ENCODE measurements around the gene DHX32.

The DHX32 gene

DNA sequence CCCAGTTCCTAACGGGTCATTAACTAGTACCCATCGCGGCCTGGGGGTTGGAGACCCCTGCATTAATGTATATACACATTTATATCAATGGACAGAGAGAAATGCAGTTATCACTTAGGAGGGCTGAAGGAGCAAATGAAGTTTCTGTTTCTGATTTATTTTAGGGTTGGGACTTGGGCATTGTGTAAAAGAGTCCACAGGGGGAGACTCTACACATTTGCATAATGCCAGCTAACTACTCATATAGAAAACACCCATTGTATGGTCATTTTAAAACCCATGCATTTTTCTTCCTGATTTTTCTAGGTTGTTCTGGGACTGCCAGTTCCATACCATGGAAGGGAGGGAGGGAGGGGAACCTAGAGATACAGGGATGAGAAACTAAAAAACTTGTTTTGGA is 34.2 kb downstream of the DHX32 start:
- H4K91ac ChIP-seq (ENCODE audit: low read depth, low read length, poor library complexity): no peak overlapping the region
- DNase-seq (ENCODE audit: low spot score): no peak
- H3K9me3 ChIP-seq (replicated peaks in 1 of 2; ENCODE audit: control insufficient read depth in 2 of 2, insufficient read depth in 1 of 2, low read depth in 1 of 2, low read length in 2 of 2): no peaks in the 10 kb centered on the region
- H3K4ac ChIP-seq (ENCODE audit: low read length): no peak overlapping the region
- no peak overlapping the region for H2AFZ ChIP-seq (ENCODE audit: low read length)
- H2BK120ac ChIP-seq (ENCODE audit: low read depth, low read length): no peak overlapping the region
- no peak overlapping the region for H2BK12ac ChIP-seq (ENCODE audit: low read length)
- H3K4me1 ChIP-seq (ENCODE audit: control insufficient read depth in 2 of 2, insufficient read depth in 1 of 2, low read depth in 1 of 2, low read length in 2 of 2): no peaks in the 10 kb centered on the region
- H3K18ac ChIP-seq (ENCODE audit: low read length): no peak overlapping the region
- H2BK15ac ChIP-seq (ENCODE audit: low read length): no peak overlapping the region
- no peaks in the 10 kb centered on the region for H3K79me1 ChIP-seq (ENCODE audit: low read depth, low read length)
- H2AK5ac ChIP-seq (ENCODE audit: low read depth, low read length): no peak overlapping the region
- H4K8ac ChIP-seq (ENCODE audit: low read depth, low read length): no peak overlapping the region
- no peak overlapping the region for H2BK5ac ChIP-seq (ENCODE audit: low read length)
- no peak overlapping the region for H3K4me3 ChIP-seq (ENCODE audit: low read length in 2 of 2)
- no peak overlapping the region for H3K4me2 ChIP-seq (ENCODE audit: insufficient read depth, low read length, poor library complexity, severe bottlenecking)
- H3K27ac ChIP-seq (replicated peaks; ENCODE audit: low read length): no peak overlapping the region
- no CpG with 5 or more reads among the region's 3 CpGs for WGBS, 2 donors (ENCODE audit: extremely low coverage in 2 of 2, insufficient read length in 2 of 2, insufficient replicate concordance in 1 of 2)
- no peaks in the 10 kb centered on the region for H3K27me3 ChIP-seq (ENCODE audit: control insufficient read depth in 3 of 3, insufficient read depth in 3 of 3, low read depth in 1 of 3, low read length in 3 of 3)
- H3K14ac ChIP-seq (ENCODE audit: low read length): no peak overlapping the region
- no peak overlapping the region for H3K23ac ChIP-seq (ENCODE audit: low read depth, low read length, poor library complexity)
- H3K9ac ChIP-seq (ENCODE audit: low read depth, low read length, poor library complexity): no peak overlapping the region
- peaks cover 30 to 96% of the 10 kb centered on the region in 2 donors for H3K36me3 ChIP-seq (replicated peaks in 1 of 2; ENCODE audit: control insufficient read depth in 2 of 2, insufficient read depth in 2 of 2, low read length in 2 of 2)

- H3K79me1 ChIP-seq (ENCODE audit: low read depth, low read length): no peaks in the 10 kb centered on the region
- H3K27ac ChIP-seq (replicated peaks; ENCODE audit: low read length): no peak overlapping the region
- no peak overlapping the region for H4K8ac ChIP-seq (ENCODE audit: low read depth, low read length)
- H3K4me1 ChIP-seq (ENCODE audit: control insufficient read depth in 2 of 2, insufficient read depth in 1 of 2, low read depth in 1 of 2, low read length in 2 of 2): no peaks in the 10 kb centered on the region
- no peak for DNase-seq (ENCODE audit: low spot score)
- H2AK5ac ChIP-seq (ENCODE audit: low read depth, low read length): no peak overlapping the region
- H3K4me3 ChIP-seq (ENCODE audit: low read length in 2 of 2): no peak overlapping the region
- H3K4ac ChIP-seq (ENCODE audit: low read length): no peak overlapping the region
- no peak overlapping the region for H2BK15ac ChIP-seq (ENCODE audit: low read length)
- no peak overlapping the region for H4K91ac ChIP-seq (ENCODE audit: low read depth, low read length, poor library complexity)
- H3K4me2 ChIP-seq (ENCODE audit: insufficient read depth, low read length, poor library complexity, severe bottlenecking): no peak overlapping the region
- no peak overlapping the region for H3K18ac ChIP-seq (ENCODE audit: low read length)
- H3K36me3 ChIP-seq (replicated peaks in 1 of 2; ENCODE audit: control insufficient read depth in 2 of 2, insufficient read depth in 2 of 2, low read length in 2 of 2): peaks cover 28 to 96% of the 10 kb centered on the region in 2 donors
- WGBS, 2 donors (ENCODE audit: extremely low coverage in 2 of 2, insufficient read length in 2 of 2, insufficient replicate concordance in 1 of 2): no CpG with 5 or more reads among the region's 11 CpGs
- H3K9me3 ChIP-seq (replicated peaks in 1 of 2; ENCODE audit: control insufficient read depth in 2 of 2, insufficient read depth in 1 of 2, low read depth in 1 of 2, low read length in 2 of 2): no peaks in the 10 kb centered on the region
- H3K27me3 ChIP-seq (ENCODE audit: control insufficient read depth in 3 of 3, insufficient read depth in 3 of 3, low read depth in 1 of 3, low read length in 3 of 3): no peaks in the 10 kb centered on the region
- H2BK12ac ChIP-seq (ENCODE audit: low read length): no peak overlapping the region
- H2BK5ac ChIP-seq (ENCODE audit: low read length): no peak overlapping the region
- H3K14ac ChIP-seq (ENCODE audit: low read length): no peak overlapping the region
- no peak overlapping the region for H3K9ac ChIP-seq (ENCODE audit: low read depth, low read length, poor library complexity)
- H2AFZ ChIP-seq (ENCODE audit: low read length): no peak overlapping the region
- H2BK120ac ChIP-seq (ENCODE audit: low read depth, low read length): no peak overlapping the region
- no peak overlapping the region for H3K23ac ChIP-seq (ENCODE audit: low read depth, low read length, poor library complexity)
Observed at GRCh38 chr10:125845617-125846016, 35.5 kb downstream of the DHX32 start.

DNA sequence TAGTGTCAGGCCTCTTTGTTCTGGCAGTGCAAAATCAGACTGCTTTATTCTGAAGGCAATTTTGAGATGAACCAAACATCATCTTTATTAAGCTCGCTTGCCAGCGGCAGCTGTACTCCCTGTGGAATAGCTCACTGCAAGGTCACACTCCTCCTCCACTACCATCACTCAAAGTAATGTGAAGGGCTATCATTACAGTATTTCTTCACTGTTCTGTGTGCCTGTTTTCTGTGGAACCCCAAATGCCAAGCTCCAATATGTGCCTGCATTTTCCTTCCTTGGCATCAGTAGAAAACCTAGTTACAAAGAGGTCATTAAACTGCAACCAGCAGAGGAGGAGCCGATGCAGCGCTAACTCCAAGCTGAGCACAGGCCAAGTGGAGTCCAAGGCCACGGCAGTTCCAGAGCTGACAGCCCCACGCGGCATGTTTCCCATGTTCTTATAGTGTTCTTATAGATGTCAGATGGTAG is 36.3 kb downstream of the DHX32 start:
- no peak overlapping the region for H3K4me2 ChIP-seq (ENCODE audit: insufficient read depth, low read length, poor library complexity, severe bottlenecking)
- no peaks in the 10 kb centered on the region for H3K9me3 ChIP-seq (replicated peaks in 1 of 2; ENCODE audit: control insufficient read depth in 2 of 2, insufficient read depth in 1 of 2, low read depth in 1 of 2, low read length in 2 of 2)
- no peak overlapping the region for H3K4me3 ChIP-seq (ENCODE audit: low read length in 2 of 2)
- no peak overlapping the region for H2BK15ac ChIP-seq (ENCODE audit: low read length)
- H3K27me3 ChIP-seq (ENCODE audit: control insufficient read depth in 3 of 3, insufficient read depth in 3 of 3, low read depth in 1 of 3, low read length in 3 of 3): no peaks in the 10 kb centered on the region
- no peak overlapping the region for H3K23ac ChIP-seq (ENCODE audit: low read depth, low read length, poor library complexity)
- H3K27ac ChIP-seq (replicated peaks; ENCODE audit: low read length): no peak overlapping the region
- WGBS, 2 donors (ENCODE audit: extremely low coverage in 2 of 2, insufficient read length in 2 of 2, insufficient replicate concordance in 1 of 2): no CpG with 5 or more reads among the region's 7 CpGs
- no peak overlapping the region for H2BK120ac ChIP-seq (ENCODE audit: low read depth, low read length)
- no peak overlapping the region for H4K91ac ChIP-seq (ENCODE audit: low read depth, low read length, poor library complexity)
- no peaks in the 10 kb centered on the region for H3K79me1 ChIP-seq (ENCODE audit: low read depth, low read length)
- no peak overlapping the region for H2AFZ ChIP-seq (ENCODE audit: low read length)
- no peak overlapping the region for H3K9ac ChIP-seq (ENCODE audit: low read depth, low read length, poor library complexity)
- H2AK5ac ChIP-seq (ENCODE audit: low read depth, low read length): no peak overlapping the region
- no peak overlapping the region for H2BK12ac ChIP-seq (ENCODE audit: low read length)
- no peaks in the 10 kb centered on the region for H3K4me1 ChIP-seq (ENCODE audit: control insufficient read depth in 2 of 2, insufficient read depth in 1 of 2, low read depth in 1 of 2, low read length in 2 of 2)
- H3K14ac ChIP-seq (ENCODE audit: low read length): no peak overlapping the region
- peaks cover 36 to 96% of the 10 kb centered on the region in 2 donors for H3K36me3 ChIP-seq (replicated peaks in 1 of 2; ENCODE audit: control insufficient read depth in 2 of 2, insufficient read depth in 2 of 2, low read length in 2 of 2)
- H4K8ac ChIP-seq (ENCODE audit: low read depth, low read length): no peak overlapping the region
- no peak overlapping the region for H3K4ac ChIP-seq (ENCODE audit: low read length)
- no peak for DNase-seq (ENCODE audit: low spot score)
- H3K18ac ChIP-seq (ENCODE audit: low read length): no peak overlapping the region
- H2BK5ac ChIP-seq (ENCODE audit: low read length): no peak overlapping the region

DNA sequence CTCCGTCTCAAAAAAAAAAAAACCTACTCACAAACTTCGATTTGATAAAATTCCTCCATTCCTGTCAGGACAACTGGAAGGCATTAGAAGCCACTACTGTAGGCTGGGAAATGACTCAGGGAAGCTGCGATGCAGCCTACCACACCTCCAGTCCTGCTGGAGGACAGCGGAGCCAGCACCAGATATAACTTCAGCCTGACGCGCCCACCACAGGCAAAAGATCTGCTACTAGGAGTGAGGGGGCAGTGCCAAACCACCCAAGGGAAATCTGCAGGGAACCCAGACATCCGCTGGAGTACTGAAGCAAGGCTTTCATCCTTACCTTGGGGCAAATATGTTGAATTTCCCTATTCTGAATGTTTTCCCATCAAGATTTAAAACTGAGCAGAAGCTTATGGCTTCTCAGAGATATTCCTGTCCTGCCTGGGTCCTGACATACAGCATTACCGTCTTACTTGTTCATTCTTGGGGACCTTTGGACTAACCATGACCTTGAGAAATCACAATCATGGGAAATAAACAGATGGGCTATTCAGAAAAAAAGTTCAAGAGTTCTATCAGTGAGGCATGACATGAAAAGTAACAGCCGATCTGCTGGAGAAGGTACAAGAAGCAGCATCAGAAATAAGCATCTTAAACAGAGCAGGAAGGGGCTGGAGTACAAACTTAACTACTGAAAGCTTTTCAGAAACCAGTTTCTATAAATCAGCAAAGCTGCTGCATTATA is 37.3 kb downstream of the DHX32 start:
- no peak overlapping the region for H3K14ac ChIP-seq (ENCODE audit: low read length)
- no peak overlapping the region for H2AK5ac ChIP-seq (ENCODE audit: low read depth, low read length)
- H2AFZ ChIP-seq (ENCODE audit: low read length): no peak overlapping the region
- H2BK12ac ChIP-seq (ENCODE audit: low read length): no peak overlapping the region
- no peaks in the 10 kb centered on the region for H3K4me1 ChIP-seq (ENCODE audit: control insufficient read depth in 2 of 2, insufficient read depth in 1 of 2, low read depth in 1 of 2, low read length in 2 of 2)
- no peaks in the 10 kb centered on the region for H3K79me1 ChIP-seq (ENCODE audit: low read depth, low read length)
- no peak overlapping the region for H3K4ac ChIP-seq (ENCODE audit: low read length)
- H3K9me3 ChIP-seq (replicated peaks in 1 of 2; ENCODE audit: control insufficient read depth in 2 of 2, insufficient read depth in 1 of 2, low read depth in 1 of 2, low read length in 2 of 2): no peaks in the 10 kb centered on the region
- WGBS, 2 donors (ENCODE audit: extremely low coverage in 2 of 2, insufficient read length in 2 of 2, insufficient replicate concordance in 1 of 2): no CpG with 5 or more reads among the region's 9 CpGs
- H3K4me2 ChIP-seq (ENCODE audit: insufficient read depth, low read length, poor library complexity, severe bottlenecking): no peak overlapping the region
- no peak overlapping the region for H4K8ac ChIP-seq (ENCODE audit: low read depth, low read length)
- H3K9ac ChIP-seq (ENCODE audit: low read depth, low read length, poor library complexity): no peak overlapping the region
- no peak overlapping the region for H3K23ac ChIP-seq (ENCODE audit: low read depth, low read length, poor library complexity)
- no peak overlapping the region for H2BK15ac ChIP-seq (ENCODE audit: low read length)
- H2BK5ac ChIP-seq (ENCODE audit: low read length): no peak overlapping the region
- DNase-seq (ENCODE audit: low spot score): no peak
- no peak overlapping the region for H3K27ac ChIP-seq (replicated peaks; ENCODE audit: low read length)
- peaks cover 40 to 96% of the 10 kb centered on the region in 2 donors for H3K36me3 ChIP-seq (replicated peaks in 1 of 2; ENCODE audit: control insufficient read depth in 2 of 2, insufficient read depth in 2 of 2, low read length in 2 of 2)
- no peak overlapping the region for H2BK120ac ChIP-seq (ENCODE audit: low read depth, low read length)
- no peak overlapping the region for H4K91ac ChIP-seq (ENCODE audit: low read depth, low read length, poor library complexity)
- H3K4me3 ChIP-seq (ENCODE audit: low read length in 2 of 2): no peak overlapping the region
- H3K27me3 ChIP-seq (ENCODE audit: control insufficient read depth in 3 of 3, insufficient read depth in 3 of 3, low read depth in 1 of 3, low read length in 3 of 3): peaks cover 0 to 1% (median 0%) of the 10 kb centered on the region in 3 experiments
- H3K18ac ChIP-seq (ENCODE audit: low read length): no peak overlapping the region

All from neuronal stem cell (in vitro differentiated cells).